ENCODE results near the gene CPTP. TPM values are rescaled to one million over a fixed set of nuclear protein-coding genes. Genes with fewer than 3 reads are reported as not detected.
A peak's percentile ranks its signal among the peaks of the same experiment; 100 is the strongest.

The CPTP gene
- total and polyA plus RNA-seq, 2 of the 13 experiments (the other 11 are each of a cell fraction or from before 2014, with no cell fraction given): 5.5 to 9.3 TPM

- Histone ChIP-seq H4K20me1 (ENCODE audit: insufficient read depth, low read length) (no peaks in the 10 kb centered on the region; the same call in 1 of the 2 replicates), H2AFZ (ENCODE audit: low read length) (no peak overlapping the region), H3K36me3 (replicated peaks in 1 of 2; ENCODE audit: control insufficient read depth in 1 of 2, insufficient read depth in 2 of 2, low read length in 2 of 2) (no peaks in the 10 kb centered on the region), H3K4me1 (ENCODE audit: insufficient read depth, low read length) (peaks cover 38% of the 10 kb centered on the region), H3K4me2 (ENCODE audit: low read depth, low read length) (peak overlapping the region; percentile 98), H3K27ac (ENCODE audit: extremely low read length, insufficient read depth, low read length) (peak overlapping the region; percentile 79), H3K9ac (ENCODE audit: insufficient read depth, low read depth, low read length) (peak overlapping the region; percentile 88), H3K79me2 (ENCODE audit: insufficient read depth, low read length) (peaks cover 15% of the 10 kb centered on the region), H3K9me3 (ENCODE audit: low read length) (no peaks in the 10 kb centered on the region), H3K27me3 (ENCODE audit: control insufficient read depth in 1 of 2, insufficient read depth in 2 of 2, low read length in 2 of 2) (no peaks in the 10 kb centered on the region), H3K4me3 (replicated peaks in 1 of 3; ENCODE audit: insufficient read depth in 1 of 3, low read depth in 2 of 3, low read length in 3 of 3) (peak overlapping the region; percentile 77 to 93 (median 91))
- 80% methylated on average over 1 of the region's 29 CpGs for WGBS (ENCODE audit: low lambda C conversion rate)
- FAIRE-seq (no peak), ATAC-seq (peak; percentile 3), DNase-seq (ENCODE audit: low spot score) (peak; percentile 62)
- in situ Hi-C loops (cut with HindIII; ENCODE audit: extremely low pct_ligation_motif_present, low pct_unique_long_range_greater_than_20kb): no loop called here
- CTCF ChIA-PET (ENCODE audit: low intra/inter-chr PET ratio, low total read pairs): no interaction called here
- POLR2A ChIA-PET: interaction anchor here (0.5 to 2.0 kb wide), 10 partner anchors 10 to 180 kb away, joined by 3 to 11 read pairs (median 4); partner anchors contain the start of genes AURKAIP1, TAS1R3 and UBE2J2
- BruUV-seq (replicated peaks): no TSS peak
- intact Hi-C loops (cut with micrococcal nuclease; ENCODE audit: unreplicated experiment): no loop called here
- no peak for TF ChIP-seq SCMH1 (CRISPR knock-in tag; IDR thresholded peaks at IDR 0.05; ENCODE audit: borderline replicate concordance)
- TF ChIP-seq SMARCC2 (IDR thresholded peaks at IDR 0.05): no peak
- no peak for TF ChIP-seq ZNF619 (CRISPR knock-in tag; IDR thresholded peaks at IDR 0.05)
- no peak for TF ChIP-seq POGZ (CRISPR knock-in tag; IDR thresholded peaks at IDR 0.05)
- no peak for TF ChIP-seq ZNF615 (CRISPR knock-in tag; IDR thresholded peaks at IDR 0.05; ENCODE audit: borderline replicate concordance)
- 0 out of 2 replicates have a peak, but pooled peaks have one; percentile 32 for TF ChIP-seq ZNF556 (CRISPR knock-in tag; IDR thresholded peaks at IDR 0.05; ENCODE audit: borderline replicate concordance)
- no peak for TF ChIP-seq ZNF790 (CRISPR knock-in tag; IDR thresholded peaks at IDR 0.05; ENCODE audit: borderline replicate concordance)
- TF ChIP-seq RNF2 (conservative IDR thresholded peaks at IDR 0.05; ENCODE audit: low read depth): 0 out of 2 replicates have a peak, but pooled peaks have one; percentile 35
- no peak for TF ChIP-seq ZNF792 (CRISPR knock-in tag; IDR thresholded peaks at IDR 0.05)
- no peak for TF ChIP-seq MAZ (IDR thresholded peaks at IDR 0.05; ENCODE audit: borderline replicate concordance, low read depth, low read length)
- TF ChIP-seq MAZ (CRISPR knock-in tag; IDR thresholded peaks at IDR 0.05; ENCODE audit: low read depth): no peak
- no peak for TF ChIP-seq ZNF703 (CRISPR knock-in tag; IDR thresholded peaks at IDR 0.05; ENCODE audit: borderline replicate concordance)
- no peak for TF ChIP-seq SMC3 (IDR thresholded peaks at IDR 0.05; ENCODE audit: low read length)
- no peak for TF ChIP-seq ZNF788 (CRISPR knock-in tag; IDR thresholded peaks at IDR 0.05; ENCODE audit: borderline replicate concordance)
- TF ChIP-seq JARID2 (CRISPR knock-in tag; IDR thresholded peaks at IDR 0.05; ENCODE audit: insufficient replicate concordance): no peak
- TF ChIP-seq CSRNP1 (CRISPR knock-in tag; IDR thresholded peaks at IDR 0.05): 0 out of 2 replicates have a peak, but pooled peaks have one; percentile 49
- TF ChIP-seq ZBTB33 (CRISPR knock-in tag; IDR thresholded peaks at IDR 0.05): peak; percentile 45; the same call in 1 of the 2 replicates
- TF ChIP-seq RCOR2 (CRISPR knock-in tag; IDR thresholded peaks at IDR 0.05): no peak
- no peak for TF ChIP-seq ERF (CRISPR knock-in tag; IDR thresholded peaks at IDR 0.05)
- no peak for TF ChIP-seq HNRNPH1 (optimal IDR thresholded peaks at IDR 0.05; ENCODE audit: low read depth, low read length)
- no peak for TF ChIP-seq BRCA1 (CRISPR knock-in tag; IDR thresholded peaks at IDR 0.05)
- no peak for TF ChIP-seq ZNF850 (CRISPR knock-in tag; conservative IDR thresholded peaks at IDR 0.05)
Measured at GRCh38 chr1:1304331-1305299, 20.0 kb upstream of the CPTP start.
